HepG2 (cell line): ENCODE results near the gene CAB39. TPM values are rescaled to one million over a fixed set of nuclear protein-coding genes. Genes with fewer than 3 reads are reported as not detected.

Experiments
- BRCA1 ChIP-seq: sonication (generic); formaldehyde crosslinking; IDR thresholded peaks from 2 replicates; pipeline ENCODE4 v1.4.0; 2020; ENCODE audit warnings: missing genetic modification reagents
- CBX1 ChIP-seq: IDR thresholded peaks from one replicate; pipeline ENCODE4 v1.6.1; 2016; ENCODE audit warnings: antibody characterized with exemption, low read depth
- CHCHD3 ChIP-seq: sonication (generic); formaldehyde crosslinking; IDR thresholded peaks from 2 replicates; pipeline ENCODE4 v1.8.0; 2022; ENCODE audit warnings: mild to moderate bottlenecking, missing genetic modification reagents, moderate library complexity
- DMAP1 ChIP-seq: IDR thresholded peaks from 2 replicates; pipeline ENCODE4 v1.6.1; 2016
- HNRNPH1 ChIP-seq: fragments of 200-400 bp; formaldehyde crosslinking; optimal IDR thresholded peaks from 2 replicates; pipeline ENCODE3; 2017; ENCODE audit warnings: mild to moderate bottlenecking, low read depth, low read length
- HOXA3 ChIP-seq: sonication (generic); formaldehyde crosslinking; IDR thresholded peaks from 2 replicates; pipeline ENCODE4 v1.5.0; 2020; ENCODE audit warnings: missing genetic modification reagents
- KDM4B ChIP-seq: sonication (generic); formaldehyde crosslinking; IDR thresholded peaks from 2 replicates; pipeline ENCODE4 v1.4.0; 2020; ENCODE audit warnings: missing genetic modification reagents
- KDM5B ChIP-seq: sonication (generic); formaldehyde crosslinking; IDR thresholded peaks from 2 replicates; pipeline ENCODE4 v1.4.0; 2020; ENCODE audit warnings: missing genetic modification reagents, mild to moderate bottlenecking, borderline replicate concordance
- MIER2 ChIP-seq: IDR thresholded peaks from 2 replicates; pipeline ENCODE4 v1.6.1; 2016; ENCODE audit warnings: missing biosample characterization, missing genetic modification reagents
- NCOA2 ChIP-seq: sonication (generic); formaldehyde crosslinking; IDR thresholded peaks from 2 replicates; pipeline ENCODE4 v1.8.0; 2022; ENCODE audit warnings: inconsistent platforms
- NFYB ChIP-seq: sonication (generic); formaldehyde crosslinking; IDR thresholded peaks from 2 replicates; pipeline ENCODE4 v1.4.0; 2020; ENCODE audit warnings: missing genetic modification reagents
- PHF21A ChIP-seq: sonication (generic); formaldehyde crosslinking; IDR thresholded peaks from 2 replicates; pipeline ENCODE4 v1.5.0; 2020; ENCODE audit warnings: mild to moderate bottlenecking, missing genetic modification reagents
- ZMYM4 ChIP-seq: sonication (generic); formaldehyde crosslinking; IDR thresholded peaks from 2 replicates; pipeline ENCODE4 v1.8.1; 2023; ENCODE audit warnings: mild to moderate bottlenecking, missing genetic modification reagents
- ZNF776 ChIP-seq: sonication (generic); formaldehyde crosslinking; IDR thresholded peaks from 2 replicates; pipeline ENCODE4 v1.4.0; 2020; ENCODE audit warnings: mild to moderate bottlenecking, missing genetic modification reagents
- polyA plus RNA-seq, 8 experiments: library from polyadenylated mRNA; depleted of rRNA in 3 of 8; stranded (reverse) in 7 of 8; unstranded in 1 of 8; fragments of >200 nt; fragmentation: Illumina TruSeq in 4 of 8; extraction: Trizol in 4 of 8; gene quantifications; 2 replicates each; pipeline versions ENCODE4 v1.2.1 to v1.2.3, GENCODE V29; 2011 to 2016; ENCODE audit warnings: low read depth in 4 of 8, missing spikeins in 1 of 8, mixed read lengths in 1 of 8; ENCODE audit not compliant: insufficient read depth in 1 of 8
- total RNA-seq, 5 experiments: library from RNA; depleted of rRNA; stranded (reverse); fragments of >200 nt; fragmentation: Illumina TruSeq; extraction: Trizol; gene quantifications; 2 replicates each; pipeline ENCODE4 v1.2.3, GENCODE V29; 2016; ENCODE audit warnings: low read depth in 1 of 5
- TF ChIP-seq, protein P1 (sequence below): sonication (generic); formaldehyde crosslinking; IDR thresholded peaks from 2 replicates; pipeline ENCODE4 v1.8.1; 2023; ENCODE audit warnings: mild to moderate bottlenecking, missing genetic modification reagents
- TF ChIP-seq, protein P2 (sequence below): sonication (generic); formaldehyde crosslinking; IDR thresholded peaks from 2 replicates; pipeline ENCODE4 v1.8.1; 2023; ENCODE audit warnings: mild to moderate bottlenecking, inconsistent platforms, moderate library complexity, missing genetic modification reagents, borderline replicate concordance
- TF ChIP-seq, protein P3 (sequence below): sonication (generic); formaldehyde crosslinking; conservative IDR thresholded peaks from 2 replicates; pipeline ENCODE4 v1.4.0; 2020; ENCODE audit warnings: mild to moderate bottlenecking, missing genetic modification reagents, moderate library complexity
- TF ChIP-seq, protein P4 (sequence below): sonication (generic); formaldehyde crosslinking; IDR thresholded peaks from 2 replicates; pipeline ENCODE4 v1.4.0; 2020; ENCODE audit warnings: missing genetic modification reagents, borderline replicate concordance
- TF ChIP-seq, protein P5 (sequence below): fragments of 450-650 bp; IDR thresholded peaks from 2 replicates; pipeline ENCODE4 v1.6.1; 2016

Gene CAB39
- total and polyA plus RNA-seq, 2 of the 13 experiments (the other 11 are each of a cell fraction or from before 2014, with no cell fraction given): 19.3 to 45.3 TPM

DNA sequence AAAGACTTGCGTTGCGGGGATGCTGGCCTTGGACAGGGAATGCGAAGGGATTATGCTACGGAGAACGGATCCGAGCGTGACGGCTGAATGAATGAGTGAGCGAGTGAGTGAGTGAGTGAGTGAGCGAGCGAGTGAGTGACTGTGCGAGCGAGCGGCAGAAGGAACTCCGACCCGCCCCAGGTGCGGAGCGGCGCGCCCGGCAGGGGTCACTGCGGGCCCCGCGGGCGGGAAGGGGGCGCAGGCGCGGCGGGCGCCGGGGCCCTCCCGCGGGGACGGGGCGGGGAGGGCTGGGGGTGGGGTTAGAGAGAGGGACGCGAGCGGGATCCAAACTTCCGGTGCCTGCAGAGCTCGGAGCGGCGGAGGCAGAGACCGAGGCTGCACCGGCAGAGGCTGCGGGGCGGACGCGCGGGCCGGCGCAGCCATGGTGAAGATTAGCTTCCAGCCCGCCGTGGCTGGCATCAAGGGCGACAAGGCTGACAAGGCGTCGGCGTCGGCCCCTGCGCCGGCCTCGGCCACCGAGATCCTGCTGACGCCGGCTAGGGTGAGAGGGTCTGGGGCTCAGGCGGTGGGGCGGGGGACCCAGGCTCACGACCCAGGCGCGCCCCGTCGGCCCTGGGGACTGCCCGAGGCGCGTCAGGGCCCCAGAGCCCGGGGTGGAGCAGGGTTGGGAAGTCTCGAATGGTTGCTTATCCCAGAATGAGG, 152.1 kb downstream of the CAB39 start, which contains the start of gene ITM2C (continued):
- no peak for TF ChIP-seq CHCHD3 (CRISPR knock-in tag)
- no peak for TF ChIP-seq CBX1
- TF ChIP-seq, protein P1, sequence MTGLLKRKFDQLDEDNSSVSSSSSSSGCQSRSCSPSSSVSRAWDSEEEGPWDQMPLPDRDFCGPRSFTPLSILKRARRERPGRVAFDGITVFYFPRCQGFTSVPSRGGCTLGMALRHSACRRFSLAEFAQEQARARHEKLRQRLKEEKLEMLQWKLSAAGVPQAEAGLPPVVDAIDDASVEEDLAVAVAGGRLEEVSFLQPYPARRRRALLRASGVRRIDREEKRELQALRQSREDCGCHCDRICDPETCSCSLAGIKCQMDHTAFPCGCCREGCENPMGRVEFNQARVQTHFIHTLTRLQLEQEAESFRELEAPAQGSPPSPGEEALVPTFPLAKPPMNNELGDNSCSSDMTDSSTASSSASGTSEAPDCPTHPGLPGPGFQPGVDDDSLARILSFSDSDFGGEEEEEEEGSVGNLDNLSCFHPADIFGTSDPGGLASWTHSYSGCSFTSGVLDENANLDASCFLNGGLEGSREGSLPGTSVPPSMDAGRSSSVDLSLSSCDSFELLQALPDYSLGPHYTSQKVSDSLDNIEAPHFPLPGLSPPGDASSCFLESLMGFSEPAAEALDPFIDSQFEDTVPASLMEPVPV: no peak; the same call in 1 of the 2 replicates
- no peak for TF ChIP-seq PHF21A (CRISPR knock-in tag)
- TF ChIP-seq KDM4B: no peak; the same call in 1 of the 2 replicates
- TF ChIP-seq MIER2: no peak
- peak; percentile 89; the same call in 1 of the 2 replicates for TF ChIP-seq ZNF776 (CRISPR knock-in tag)
- TF ChIP-seq NFYB (CRISPR knock-in tag): no peak
- peak; percentile 64; the same call in 1 of the 2 replicates for TF ChIP-seq ZMYM4 (CRISPR knock-in tag)
- TF ChIP-seq, protein P2, sequence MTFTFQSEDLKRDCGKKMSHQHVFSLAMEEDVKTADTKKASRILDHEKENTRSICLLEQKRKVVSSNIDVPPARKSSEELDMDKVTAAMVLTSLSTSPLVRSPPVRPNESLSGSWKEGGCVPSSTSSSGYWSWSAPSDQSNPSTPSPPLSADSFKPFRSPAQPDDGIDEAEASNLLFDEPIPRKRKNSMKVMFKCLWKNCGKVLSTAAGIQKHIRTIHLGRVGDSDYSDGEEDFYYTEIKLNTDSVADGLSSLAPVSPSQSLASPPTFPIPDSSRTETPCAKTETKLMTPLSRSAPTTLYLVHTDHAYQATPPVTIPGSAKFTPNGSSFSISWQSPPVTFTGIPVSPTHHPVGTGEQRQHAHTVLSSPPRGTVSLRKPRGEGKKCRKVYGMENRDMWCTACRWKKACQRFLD (CRISPR knock-in tag): 0 out of 2 replicates have a peak, but pooled peaks have one; percentile 63
- no peak for TF ChIP-seq HNRNPH1
- TF ChIP-seq, protein P3, sequence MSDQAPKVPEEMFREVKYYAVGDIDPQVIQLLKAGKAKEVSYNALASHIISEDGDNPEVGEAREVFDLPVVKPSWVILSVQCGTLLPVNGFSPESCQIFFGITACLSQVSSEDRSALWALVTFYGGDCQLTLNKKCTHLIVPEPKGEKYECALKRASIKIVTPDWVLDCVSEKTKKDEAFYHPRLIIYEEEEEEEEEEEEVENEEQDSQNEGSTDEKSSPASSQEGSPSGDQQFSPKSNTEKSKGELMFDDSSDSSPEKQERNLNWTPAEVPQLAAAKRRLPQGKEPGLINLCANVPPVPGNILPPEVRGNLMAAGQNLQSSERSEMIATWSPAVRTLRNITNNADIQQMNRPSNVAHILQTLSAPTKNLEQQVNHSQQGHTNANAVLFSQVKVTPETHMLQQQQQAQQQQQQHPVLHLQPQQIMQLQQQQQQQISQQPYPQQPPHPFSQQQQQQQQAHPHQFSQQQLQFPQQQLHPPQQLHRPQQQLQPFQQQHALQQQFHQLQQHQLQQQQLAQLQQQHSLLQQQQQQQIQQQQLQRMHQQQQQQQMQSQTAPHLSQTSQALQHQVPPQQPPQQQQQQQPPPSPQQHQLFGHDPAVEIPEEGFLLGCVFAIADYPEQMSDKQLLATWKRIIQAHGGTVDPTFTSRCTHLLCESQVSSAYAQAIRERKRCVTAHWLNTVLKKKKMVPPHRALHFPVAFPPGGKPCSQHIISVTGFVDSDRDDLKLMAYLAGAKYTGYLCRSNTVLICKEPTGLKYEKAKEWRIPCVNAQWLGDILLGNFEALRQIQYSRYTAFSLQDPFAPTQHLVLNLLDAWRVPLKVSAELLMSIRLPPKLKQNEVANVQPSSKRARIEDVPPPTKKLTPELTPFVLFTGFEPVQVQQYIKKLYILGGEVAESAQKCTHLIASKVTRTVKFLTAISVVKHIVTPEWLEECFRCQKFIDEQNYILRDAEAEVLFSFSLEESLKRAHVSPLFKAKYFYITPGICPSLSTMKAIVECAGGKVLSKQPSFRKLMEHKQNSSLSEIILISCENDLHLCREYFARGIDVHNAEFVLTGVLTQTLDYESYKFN (CRISPR knock-in tag): peak; percentile 50; the same call in 1 of the 2 replicates
- TF ChIP-seq, protein P4, sequence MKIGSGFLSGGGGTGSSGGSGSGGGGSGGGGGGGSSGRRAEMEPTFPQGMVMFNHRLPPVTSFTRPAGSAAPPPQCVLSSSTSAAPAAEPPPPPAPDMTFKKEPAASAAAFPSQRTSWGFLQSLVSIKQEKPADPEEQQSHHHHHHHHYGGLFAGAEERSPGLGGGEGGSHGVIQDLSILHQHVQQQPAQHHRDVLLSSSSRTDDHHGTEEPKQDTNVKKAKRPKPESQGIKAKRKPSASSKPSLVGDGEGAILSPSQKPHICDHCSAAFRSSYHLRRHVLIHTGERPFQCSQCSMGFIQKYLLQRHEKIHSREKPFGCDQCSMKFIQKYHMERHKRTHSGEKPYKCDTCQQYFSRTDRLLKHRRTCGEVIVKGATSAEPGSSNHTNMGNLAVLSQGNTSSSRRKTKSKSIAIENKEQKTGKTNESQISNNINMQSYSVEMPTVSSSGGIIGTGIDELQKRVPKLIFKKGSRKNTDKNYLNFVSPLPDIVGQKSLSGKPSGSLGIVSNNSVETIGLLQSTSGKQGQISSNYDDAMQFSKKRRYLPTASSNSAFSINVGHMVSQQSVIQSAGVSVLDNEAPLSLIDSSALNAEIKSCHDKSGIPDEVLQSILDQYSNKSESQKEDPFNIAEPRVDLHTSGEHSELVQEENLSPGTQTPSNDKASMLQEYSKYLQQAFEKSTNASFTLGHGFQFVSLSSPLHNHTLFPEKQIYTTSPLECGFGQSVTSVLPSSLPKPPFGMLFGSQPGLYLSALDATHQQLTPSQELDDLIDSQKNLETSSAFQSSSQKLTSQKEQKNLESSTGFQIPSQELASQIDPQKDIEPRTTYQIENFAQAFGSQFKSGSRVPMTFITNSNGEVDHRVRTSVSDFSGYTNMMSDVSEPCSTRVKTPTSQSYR (CRISPR knock-in tag): no peak
- peak; percentile 22 for TF ChIP-seq DMAP1
- TF ChIP-seq NCOA2 (CRISPR knock-in tag): peak; percentile 44; the same call in 1 of the 2 replicates
- TF ChIP-seq KDM5B (CRISPR knock-in tag): peak; percentile 89
- TF ChIP-seq BRCA1 (CRISPR knock-in tag): no peak
- TF ChIP-seq, protein P5, sequence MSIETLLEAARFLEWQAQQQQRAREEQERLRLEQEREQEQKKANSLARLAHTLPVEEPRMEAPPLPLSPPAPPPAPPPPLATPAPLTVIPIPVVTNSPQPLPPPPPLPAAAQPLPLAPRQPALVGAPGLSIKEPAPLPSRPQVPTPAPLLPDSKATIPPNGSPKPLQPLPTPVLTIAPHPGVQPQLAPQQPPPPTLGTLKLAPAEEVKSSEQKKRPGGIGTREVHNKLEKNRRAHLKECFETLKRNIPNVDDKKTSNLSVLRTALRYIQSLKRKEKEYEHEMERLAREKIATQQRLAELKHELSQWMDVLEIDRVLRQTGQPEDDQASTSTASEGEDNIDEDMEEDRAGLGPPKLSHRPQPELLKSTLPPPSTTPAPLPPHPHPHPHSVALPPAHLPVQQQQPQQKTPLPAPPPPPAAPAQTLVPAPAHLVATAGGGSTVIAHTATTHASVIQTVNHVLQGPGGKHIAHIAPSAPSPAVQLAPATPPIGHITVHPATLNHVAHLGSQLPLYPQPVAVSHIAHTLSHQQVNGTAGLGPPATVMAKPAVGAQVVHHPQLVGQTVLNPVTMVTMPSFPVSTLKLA: no peak
- TF ChIP-seq HOXA3: peak; percentile 49
